NB4 (cell line): ENCODE data around the gene SLFNL1.

Source experiments
- POLR2A ChIP-seq: IDR thresholded peaks from 2 replicates; pipeline ENCODE4 v1.6.1; 2011; ENCODE audit warnings: mild to moderate bottlenecking; ENCODE audit not compliant: insufficient read length; ENCODE audit errors: extremely low read depth
- TF ChIP-seq, protein P1 (sequence below): IDR thresholded peaks from one replicate; pipeline ENCODE4 v1.5.1; 2012; ENCODE audit warnings: low read depth, low read length

DNA sequence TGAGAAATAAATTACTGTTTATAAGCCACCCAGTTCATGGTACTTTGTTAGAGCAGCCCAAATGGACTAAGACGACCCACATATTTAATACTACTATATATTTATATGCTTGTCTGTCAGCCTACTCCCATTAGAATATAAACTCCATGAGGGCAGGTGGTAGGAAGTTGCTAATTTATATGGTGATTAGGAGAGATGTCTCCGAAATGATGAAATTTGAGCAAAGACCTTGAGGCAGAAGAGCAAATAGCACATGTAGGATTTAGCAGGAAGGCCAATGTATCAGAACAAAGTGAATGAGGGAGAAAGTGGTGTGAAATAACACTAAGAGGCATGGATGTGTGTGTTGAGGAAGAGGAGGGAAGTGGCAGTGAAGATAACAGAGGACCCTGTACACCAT is 10.6 kb upstream of the SLFNL1 start:
- TF ChIP-seq POLR2A: no peak
- TF ChIP-seq, protein P1, sequence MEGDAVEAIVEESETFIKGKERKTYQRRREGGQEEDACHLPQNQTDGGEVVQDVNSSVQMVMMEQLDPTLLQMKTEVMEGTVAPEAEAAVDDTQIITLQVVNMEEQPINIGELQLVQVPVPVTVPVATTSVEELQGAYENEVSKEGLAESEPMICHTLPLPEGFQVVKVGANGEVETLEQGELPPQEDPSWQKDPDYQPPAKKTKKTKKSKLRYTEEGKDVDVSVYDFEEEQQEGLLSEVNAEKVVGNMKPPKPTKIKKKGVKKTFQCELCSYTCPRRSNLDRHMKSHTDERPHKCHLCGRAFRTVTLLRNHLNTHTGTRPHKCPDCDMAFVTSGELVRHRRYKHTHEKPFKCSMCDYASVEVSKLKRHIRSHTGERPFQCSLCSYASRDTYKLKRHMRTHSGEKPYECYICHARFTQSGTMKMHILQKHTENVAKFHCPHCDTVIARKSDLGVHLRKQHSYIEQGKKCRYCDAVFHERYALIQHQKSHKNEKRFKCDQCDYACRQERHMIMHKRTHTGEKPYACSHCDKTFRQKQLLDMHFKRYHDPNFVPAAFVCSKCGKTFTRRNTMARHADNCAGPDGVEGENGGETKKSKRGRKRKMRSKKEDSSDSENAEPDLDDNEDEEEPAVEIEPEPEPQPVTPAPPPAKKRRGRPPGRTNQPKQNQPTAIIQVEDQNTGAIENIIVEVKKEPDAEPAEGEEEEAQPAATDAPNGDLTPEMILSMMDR: no peak
